ENCODE measurements around the gene RAB13. TPM values are rescaled to one million over a fixed set of nuclear protein-coding genes. Genes with fewer than 3 reads are reported as not detected.
A peak's percentile ranks its signal among the peaks of the same experiment; 100 is the strongest.
"Not testable (repeated sequence)": the region's sequence is repeated elsewhere in the genome, so short reads cannot be mapped to it uniquely, and the experiment has no call there.

Gene RAB13
- total RNA-seq (2014; rRNA removed; shearing (Covaris generic)), result 32.4 and 36.5 TPM in 2 replicates

GRCh38 chr1:153985941-153986761, at the start of gene RAB13:
TSS of gene RAB13 (minus strand) at chr1:153986339. CDS start at chr1:153986236, 103 bp downstream.
- H3K9me3 ChIP-seq (replicated peaks), result no peaks in the 10 kb centered on the region
- H3K4me3 ChIP-seq, result peak within 1 kb of the TSS; percentile 86
- DNase-seq, result peak; percentile 84 to 90
- H3K36me3 ChIP-seq, result peaks cover 7% of the 10 kb centered on the region
- H3K27ac ChIP-seq, result peak within 1 kb of the TSS; percentile 56
- H3K4me1 ChIP-seq, result no peaks in the 10 kb centered on the region; the same call in none of the 2 replicates
- no peaks in the 10 kb centered on the region for H3K27me3 ChIP-seq

GRCh38 chr1:154033697-154034096, 47.6 kb upstream of the RAB13 start:
- not testable (repeated sequence) for H3K9me3 ChIP-seq (replicated peaks); H3K4me1 ChIP-seq; H3K36me3 ChIP-seq; DNase-seq; H3K27ac ChIP-seq; H3K4me3 ChIP-seq; H3K27me3 ChIP-seq

GRCh38 chr1:154019940-154020339, 33.8 kb upstream of the RAB13 start:
- no peak overlapping the region for H3K27ac ChIP-seq
- H3K9me3 ChIP-seq (replicated peaks), result no peaks in the 10 kb centered on the region
- H3K4me1 ChIP-seq, result no peaks in the 10 kb centered on the region
- no peaks in the 10 kb centered on the region for H3K36me3 ChIP-seq
- DNase-seq, result no peak
- no peak overlapping the region for H3K4me3 ChIP-seq
- no peaks in the 10 kb centered on the region for H3K27me3 ChIP-seq

GRCh38 chr1:154019269-154019668, 33.1 kb upstream of the RAB13 start:
- H3K4me1 ChIP-seq, result no peaks in the 10 kb centered on the region
- H3K4me3 ChIP-seq, result no peak overlapping the region
- DNase-seq, result no peak
- no peaks in the 10 kb centered on the region for H3K36me3 ChIP-seq
- H3K27ac ChIP-seq, result no peak overlapping the region
- H3K27me3 ChIP-seq, result no peaks in the 10 kb centered on the region
- H3K9me3 ChIP-seq (replicated peaks), result no peaks in the 10 kb centered on the region

DNA sequence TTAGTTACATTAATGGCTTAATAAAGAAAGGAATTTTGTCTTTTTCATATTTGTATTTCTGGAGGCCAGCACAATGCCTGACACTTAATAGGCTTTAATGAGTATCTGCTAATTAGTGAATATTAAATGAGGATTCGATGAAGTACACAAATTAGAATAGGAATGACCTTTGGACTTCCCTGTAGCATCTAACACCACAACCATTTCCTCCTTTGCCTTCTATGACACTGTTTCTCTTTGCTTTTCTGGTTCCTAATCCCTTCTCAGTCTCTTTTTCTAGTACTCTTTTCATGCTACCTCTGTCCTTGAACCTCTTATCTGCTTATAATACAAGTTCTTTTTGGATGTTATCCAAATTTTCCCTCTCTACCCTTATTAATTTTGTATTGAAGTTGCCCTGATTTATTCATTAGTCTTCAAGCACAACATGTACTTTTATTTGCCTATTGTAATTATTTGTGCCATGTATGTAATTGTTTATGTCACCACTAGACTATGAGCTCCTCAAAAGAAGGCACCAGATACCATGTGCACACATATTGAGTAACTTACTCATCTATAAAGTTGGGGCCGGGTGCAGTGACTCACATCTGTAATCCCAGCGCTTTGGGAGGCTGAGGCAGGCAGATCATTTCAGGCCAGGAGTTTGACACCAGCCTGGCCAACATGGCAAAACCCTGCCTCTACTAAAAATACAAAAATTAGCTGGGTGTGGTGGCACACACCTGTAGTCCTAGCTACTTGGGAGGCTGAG, 28.2 kb upstream of the RAB13 start:
- Histone ChIP-seq H3K9me3 (replicated peaks) (no peaks in the 10 kb centered on the region), H3K27me3 (no peaks in the 10 kb centered on the region), H3K27ac (no peak overlapping the region), H3K4me3 (no peak overlapping the region), H3K4me1 (no peaks in the 10 kb centered on the region), H3K36me3 (no peaks in the 10 kb centered on the region)
- DNase-seq, result no peak

DNA sequence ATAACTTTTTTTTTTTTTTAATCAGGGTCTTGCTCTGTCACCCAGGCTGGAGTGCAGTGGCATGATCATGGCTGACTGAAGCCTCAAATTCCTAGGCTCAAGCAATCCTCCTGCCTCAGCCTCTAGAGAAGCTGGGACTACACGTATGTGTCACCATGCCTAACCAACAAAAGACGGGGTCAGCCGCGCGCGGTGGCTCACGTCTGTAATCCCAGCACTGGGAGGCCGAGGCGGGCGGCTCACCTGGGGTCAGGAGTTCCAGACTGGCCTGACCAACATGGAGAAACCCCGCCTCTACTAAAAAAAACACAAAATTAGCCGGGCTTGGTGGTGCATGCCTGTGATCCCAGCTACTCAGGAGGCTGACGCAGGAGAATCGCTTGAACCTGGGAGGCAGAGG, 26.4 kb upstream of the RAB13 start:
- H3K4me1 ChIP-seq; H3K4me3 ChIP-seq; DNase-seq; H3K27ac ChIP-seq; H3K27me3 ChIP-seq; H3K36me3 ChIP-seq; H3K9me3 ChIP-seq (replicated peaks): not testable (repeated sequence)

- no peak for DNase-seq
- Histone ChIP-seq H3K4me1 (no peaks in the 10 kb centered on the region), H3K36me3 (no peaks in the 10 kb centered on the region), H3K9me3 (replicated peaks) (no peaks in the 10 kb centered on the region), H3K27ac (no peak overlapping the region), H3K4me3 (no peak overlapping the region), H3K27me3 (no peaks in the 10 kb centered on the region)
These were observed 26.0 kb upstream of the RAB13 start for GRCh38 chr1:154012129-154012528.

DNA sequence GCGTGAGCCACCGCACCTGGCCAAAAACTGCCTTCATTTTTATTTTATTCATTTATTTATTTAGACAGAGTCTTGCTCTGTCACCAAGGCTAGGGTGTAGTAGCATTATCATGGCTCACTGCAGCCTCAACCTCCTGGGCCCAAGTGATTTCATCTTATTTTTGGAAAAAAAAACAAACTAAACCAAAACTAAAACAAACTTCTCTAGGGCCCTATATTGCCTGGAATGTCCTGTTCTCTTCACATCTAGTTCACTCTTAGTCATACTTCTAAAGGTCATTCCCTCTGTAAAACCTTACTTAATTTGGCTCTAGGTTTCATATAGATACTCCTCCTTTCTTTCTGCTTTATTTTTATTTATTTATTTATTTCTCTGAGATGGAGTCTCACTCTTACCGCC, 20.0 kb upstream of the RAB13 start:
- Histone ChIP-seq H3K4me1 (peaks cover 6% of the 10 kb centered on the region; the same call in 1 of the 2 replicates), H3K4me3 (no peak overlapping the region), H3K27ac (no peak overlapping the region), H3K9me3 (replicated peaks) (no peaks in the 10 kb centered on the region), H3K27me3 (no peaks in the 10 kb centered on the region), H3K36me3 (no peaks in the 10 kb centered on the region)
- no peak for DNase-seq

DNA sequence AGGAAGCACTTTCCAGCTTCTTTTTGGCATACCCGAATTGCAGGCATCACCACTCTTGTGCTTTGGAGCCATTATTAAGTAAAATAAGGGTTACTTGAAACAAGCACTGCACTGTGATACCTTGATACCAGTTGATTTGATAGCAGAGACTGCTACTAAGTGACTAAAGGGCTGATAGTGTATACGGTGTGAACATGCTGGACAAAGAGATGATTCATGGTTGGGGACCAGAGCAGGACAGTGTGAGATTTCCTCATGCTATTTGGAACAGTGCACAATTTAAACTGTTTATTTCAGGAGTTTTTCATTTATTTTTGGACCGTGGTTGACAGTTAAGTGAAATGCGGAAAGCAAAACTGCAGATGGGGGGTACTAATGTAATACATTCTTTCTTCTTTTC, 14.3 kb upstream of the RAB13 start:
- Histone ChIP-seq H3K4me1 (peaks cover 6% of the 10 kb centered on the region; the same call in 1 of the 2 replicates), H3K27me3 (no peaks in the 10 kb centered on the region), H3K4me3 (no peak overlapping the region), H3K36me3 (0 out of 2 replicates have a peak, but pooled peaks cover under 1% of the 10 kb centered on the region), H3K9me3 (replicated peaks) (no peaks in the 10 kb centered on the region), H3K27ac (no peak overlapping the region)
- DNase-seq, result no peak

- H3K36me3 ChIP-seq, result peaks cover 31% of the 10 kb centered on the region
- DNase-seq; H3K4me1 ChIP-seq; H3K27ac ChIP-seq; H3K27me3 ChIP-seq; H3K4me3 ChIP-seq; H3K9me3 ChIP-seq (replicated peaks): not testable (repeated sequence)
These were observed 10.7 kb upstream of the RAB13 start for GRCh38 chr1:153996882-153997281.

DNA sequence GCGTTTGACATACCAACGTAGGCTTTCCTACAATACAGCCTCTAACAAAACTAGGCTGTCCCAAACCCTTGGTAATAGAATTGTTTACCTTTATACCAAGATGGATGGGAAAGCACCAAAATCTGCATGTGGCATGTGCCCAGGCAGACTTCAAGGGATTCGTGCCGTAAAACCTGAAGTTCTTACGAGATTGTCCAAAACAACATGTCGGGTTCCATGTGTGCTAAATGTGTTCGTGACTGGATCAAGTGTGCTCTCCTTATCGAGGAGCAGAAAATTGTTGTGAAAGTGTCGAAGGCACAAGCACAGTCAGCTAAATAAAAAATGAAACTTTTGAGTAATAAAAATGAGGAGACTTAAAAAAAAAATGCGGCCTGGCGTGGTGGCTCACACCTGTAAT, 9.5 kb upstream of the RAB13 start:
- DNase-seq, result no peak
- Histone ChIP-seq H3K36me3 (peaks cover 40% of the 10 kb centered on the region), H3K27me3 (no peaks in the 10 kb centered on the region), H3K4me3 (no peak overlapping the region), H3K27ac (no peak overlapping the region), H3K4me1 (no peaks in the 10 kb centered on the region), H3K9me3 (replicated peaks) (no peaks in the 10 kb centered on the region)

DNA sequence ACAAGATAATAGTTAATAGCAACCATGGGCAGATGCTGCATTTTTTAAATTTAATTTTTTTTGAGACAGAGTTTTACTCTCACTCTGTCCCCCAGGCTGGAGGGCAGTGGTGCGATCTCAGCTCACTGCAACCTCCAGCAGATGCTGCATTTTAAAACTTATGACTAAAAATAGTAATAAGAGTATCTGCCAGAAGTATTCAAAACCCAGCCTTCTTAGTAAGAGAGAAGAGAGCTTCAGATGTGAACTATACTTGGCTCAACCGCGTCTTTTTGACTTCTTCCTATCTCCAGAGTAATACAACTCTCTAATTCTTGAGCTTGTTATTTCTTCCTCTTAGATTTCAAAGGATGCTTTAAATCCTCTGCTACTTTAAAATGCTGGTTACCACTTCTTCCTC, 9.1 kb upstream of the RAB13 start:
- peaks cover 40% of the 10 kb centered on the region for H3K36me3 ChIP-seq
- H3K4me1 ChIP-seq, result no peaks in the 10 kb centered on the region
- H3K4me3 ChIP-seq, result no peak overlapping the region
- no peaks in the 10 kb centered on the region for H3K9me3 ChIP-seq (replicated peaks)
- no peak for DNase-seq
- no peak overlapping the region for H3K27ac ChIP-seq
- no peaks in the 10 kb centered on the region for H3K27me3 ChIP-seq

DNA sequence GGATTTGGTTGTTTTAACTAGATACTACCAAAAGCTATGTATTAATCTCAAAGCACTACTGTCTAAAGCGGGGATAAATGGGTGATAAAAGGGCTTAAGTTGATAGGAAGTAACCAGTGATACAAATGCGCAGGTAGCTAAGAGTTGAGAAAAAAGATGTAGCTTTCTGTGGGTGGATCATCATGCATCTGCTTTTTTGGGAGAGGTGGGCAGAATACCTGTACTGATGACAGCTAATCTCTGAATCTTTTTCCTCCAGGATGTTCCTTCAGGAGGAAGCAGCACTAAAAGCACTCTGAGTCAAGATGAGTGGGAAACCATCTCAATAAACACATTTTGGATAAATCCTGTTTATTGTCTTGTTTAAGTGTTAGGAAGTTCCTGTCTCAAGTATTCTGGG, 5.7 kb upstream of the RAB13 start:
- Histone ChIP-seq H3K27ac (no peak overlapping the region), H3K4me3 (peak overlapping the region; percentile 79), H3K36me3 (peaks cover 40% of the 10 kb centered on the region), H3K4me1 (no peaks in the 10 kb centered on the region), H3K27me3 (no peaks in the 10 kb centered on the region), H3K9me3 (replicated peaks) (no peaks in the 10 kb centered on the region)
- no peak for DNase-seq

DNA sequence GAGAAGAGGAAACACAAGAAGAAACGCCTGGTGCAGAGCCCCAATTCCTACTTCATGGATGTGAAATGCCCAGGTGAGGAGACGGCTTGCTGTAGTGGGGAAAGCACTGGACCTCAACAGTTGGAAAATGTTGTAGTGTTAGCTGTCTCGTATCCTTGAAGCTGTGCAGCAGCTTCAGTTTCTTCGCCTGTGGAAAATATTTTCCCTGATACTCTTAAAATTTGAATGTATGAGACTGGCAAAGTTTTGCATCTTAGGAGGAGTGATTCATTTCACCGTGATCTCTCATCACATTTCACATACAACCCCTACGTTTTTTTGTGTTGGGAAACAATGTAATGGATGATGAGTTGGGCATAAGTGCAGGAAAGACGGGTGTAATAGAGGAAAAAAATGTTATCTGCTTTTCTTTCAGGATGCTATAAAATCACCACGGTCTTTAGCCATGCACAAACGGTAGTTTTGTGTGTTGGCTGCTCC, 5.1 kb upstream of the RAB13 start:
- no peaks in the 10 kb centered on the region for H3K9me3 ChIP-seq (replicated peaks)
- H3K27me3 ChIP-seq, result no peaks in the 10 kb centered on the region
- H3K4me3 ChIP-seq, result peak overlapping the region; percentile 79
- no peak for DNase-seq
- peaks cover 40% of the 10 kb centered on the region for H3K36me3 ChIP-seq
- H3K27ac ChIP-seq, result peak overlapping the region; percentile 77
- no peaks in the 10 kb centered on the region for H3K4me1 ChIP-seq

DNA sequence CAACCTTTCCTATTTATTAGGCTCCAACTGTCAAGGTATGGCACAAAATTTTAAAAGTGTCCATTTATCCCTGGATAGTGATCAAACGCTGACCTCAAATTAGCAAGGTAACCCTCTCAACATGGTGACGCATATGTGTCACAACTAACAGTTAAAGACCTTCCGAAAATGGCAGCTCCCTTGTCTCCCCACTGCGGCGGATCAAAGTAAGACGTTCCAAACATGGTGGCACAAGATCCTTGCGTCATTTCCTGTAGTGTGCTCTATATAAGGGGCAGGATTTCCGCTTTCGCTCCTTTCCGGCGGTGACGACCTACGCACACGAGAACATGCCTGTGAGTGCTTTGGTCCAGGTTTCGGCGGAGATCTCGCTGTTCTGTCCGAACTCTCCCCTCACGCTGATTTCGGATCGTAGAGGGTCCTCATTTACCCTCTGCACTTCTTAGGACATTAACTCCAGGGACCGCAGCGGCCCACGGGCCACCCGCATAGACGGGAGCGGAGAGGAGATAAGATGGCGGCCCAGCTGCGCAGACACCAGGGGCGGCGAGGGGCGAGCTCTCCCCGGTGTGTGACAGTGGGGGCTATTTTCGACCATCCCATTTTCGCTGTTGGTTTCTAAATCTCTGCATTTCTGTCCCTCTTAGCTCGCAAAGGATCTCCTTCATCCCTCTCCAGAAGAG, 4.5 kb upstream of the RAB13 start, which contains the start of gene RPS27:
RPS27 (plus strand) TSS at position 295 of the 683 bp plus-strand sequence; CDS start at position 330, 35 bp downstream.
- H3K27ac ChIP-seq, result peak within 1 kb of the TSS; percentile 77
- peak; percentile 96 to 98 for DNase-seq

More for the DNA sequence above, 4.5 kb upstream of the RAB13 start, which contains the start of gene RPS27:
- Histone ChIP-seq H3K27me3 (no peaks in the 10 kb centered on the region), H3K4me1 (no peaks in the 10 kb centered on the region), H3K36me3 (peaks cover 40% of the 10 kb centered on the region), H3K9me3 (replicated peaks) (no peaks in the 10 kb centered on the region), H3K4me3 (peak within 1 kb of the TSS; percentile 79)

Measured in SJCRH30 (cell line).